Measurements from ENCODE around the gene ALDH1A1.

The ALDH1A1 gene

DNA sequence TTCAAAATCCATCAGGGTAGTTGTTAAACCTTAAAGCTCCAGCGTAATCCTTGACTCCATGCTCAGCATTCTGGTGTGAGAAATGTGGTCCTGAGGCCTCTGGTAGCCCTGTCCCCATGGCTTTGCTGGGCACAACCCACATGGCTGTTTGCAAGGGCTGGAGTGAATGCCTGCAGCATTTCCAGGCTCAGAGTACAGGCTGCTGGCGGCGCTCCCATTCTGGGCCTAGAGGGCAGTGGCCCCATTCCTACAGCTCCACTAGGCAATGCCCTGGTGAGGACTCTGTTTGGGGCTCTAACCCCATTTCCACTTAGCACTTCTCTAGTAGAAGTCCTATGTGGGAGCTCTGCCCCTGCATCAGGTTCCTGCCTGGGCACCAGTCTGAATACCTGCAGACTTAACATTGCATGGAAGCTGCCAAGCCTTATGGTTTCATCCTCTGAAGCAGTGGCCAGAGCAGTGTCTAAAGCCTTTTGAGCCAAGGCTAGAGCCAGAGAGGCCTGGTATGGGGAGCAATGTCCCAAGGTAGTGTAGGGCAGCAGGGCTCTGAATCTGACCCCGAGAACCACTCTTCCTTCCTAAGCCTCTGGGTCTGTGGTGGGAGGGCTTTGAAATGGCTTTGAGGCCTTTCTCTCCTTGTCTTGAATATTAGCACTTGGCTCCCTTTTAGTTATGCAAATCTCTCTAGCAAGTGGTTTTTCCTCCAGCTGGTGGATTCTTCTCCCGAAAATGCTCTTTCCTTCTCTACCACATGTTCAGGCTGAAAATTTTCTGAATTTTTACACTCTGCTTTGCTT is 5.8 kb upstream of the ALDH1A1 start:
- TF ChIP-seq, protein P1, sequence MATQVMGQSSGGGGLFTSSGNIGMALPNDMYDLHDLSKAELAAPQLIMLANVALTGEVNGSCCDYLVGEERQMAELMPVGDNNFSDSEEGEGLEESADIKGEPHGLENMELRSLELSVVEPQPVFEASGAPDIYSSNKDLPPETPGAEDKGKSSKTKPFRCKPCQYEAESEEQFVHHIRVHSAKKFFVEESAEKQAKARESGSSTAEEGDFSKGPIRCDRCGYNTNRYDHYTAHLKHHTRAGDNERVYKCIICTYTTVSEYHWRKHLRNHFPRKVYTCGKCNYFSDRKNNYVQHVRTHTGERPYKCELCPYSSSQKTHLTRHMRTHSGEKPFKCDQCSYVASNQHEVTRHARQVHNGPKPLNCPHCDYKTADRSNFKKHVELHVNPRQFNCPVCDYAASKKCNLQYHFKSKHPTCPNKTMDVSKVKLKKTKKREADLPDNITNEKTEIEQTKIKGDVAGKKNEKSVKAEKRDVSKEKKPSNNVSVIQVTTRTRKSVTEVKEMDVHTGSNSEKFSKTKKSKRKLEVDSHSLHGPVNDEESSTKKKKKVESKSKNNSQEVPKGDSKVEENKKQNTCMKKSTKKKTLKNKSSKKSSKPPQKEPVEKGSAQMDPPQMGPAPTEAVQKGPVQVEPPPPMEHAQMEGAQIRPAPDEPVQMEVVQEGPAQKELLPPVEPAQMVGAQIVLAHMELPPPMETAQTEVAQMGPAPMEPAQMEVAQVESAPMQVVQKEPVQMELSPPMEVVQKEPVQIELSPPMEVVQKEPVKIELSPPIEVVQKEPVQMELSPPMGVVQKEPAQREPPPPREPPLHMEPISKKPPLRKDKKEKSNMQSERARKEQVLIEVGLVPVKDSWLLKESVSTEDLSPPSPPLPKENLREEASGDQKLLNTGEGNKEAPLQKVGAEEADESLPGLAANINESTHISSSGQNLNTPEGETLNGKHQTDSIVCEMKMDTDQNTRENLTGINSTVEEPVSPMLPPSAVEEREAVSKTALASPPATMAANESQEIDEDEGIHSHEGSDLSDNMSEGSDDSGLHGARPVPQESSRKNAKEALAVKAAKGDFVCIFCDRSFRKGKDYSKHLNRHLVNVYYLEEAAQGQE (IDR thresholded peaks at IDR 0.05; ENCODE audit: insufficient read depth in 1 of 2, low read depth in 2 of 2, low read length in 2 of 2): no peak
- no peak for TF ChIP-seq FOXP2 (optimal IDR thresholded peaks at IDR 0.05; ENCODE audit: borderline replicate concordance, extremely low read depth, extremely low read length, insufficient read depth)
- TF ChIP-seq TAF1 (IDR thresholded peaks at IDR 0.05; ENCODE audit: borderline replicate concordance, insufficient read depth, low read length): no peak
- TF ChIP-seq POLR2AphosphoS5 (IDR thresholded peaks at IDR 0.05; ENCODE audit: low read depth, low read length): no peak
- no peak for TF ChIP-seq SIN3A (IDR thresholded peaks at IDR 0.05; ENCODE audit: borderline replicate concordance, insufficient read depth, low read length)

DNA sequence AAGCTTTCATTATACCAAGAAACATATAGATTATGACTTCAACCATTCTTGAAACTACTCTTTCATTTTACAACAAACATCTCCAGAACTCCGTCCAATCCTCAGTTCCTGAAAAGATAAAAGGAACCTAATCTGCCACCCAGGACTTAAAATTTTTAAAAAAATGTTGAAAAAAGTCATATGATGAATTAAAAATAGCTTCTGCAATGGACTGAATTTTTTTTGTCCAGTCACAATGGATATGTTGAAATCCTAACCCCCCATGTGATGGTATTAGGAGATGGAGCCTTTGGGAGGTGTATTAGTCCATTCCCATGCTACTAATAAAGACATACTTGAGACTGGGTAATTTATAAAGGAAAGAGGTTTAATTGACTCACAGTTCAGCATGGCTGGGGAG is 2.7 kb upstream of the ALDH1A1 start:
- TF ChIP-seq FOXP2 (optimal IDR thresholded peaks at IDR 0.05; ENCODE audit: borderline replicate concordance, extremely low read depth, extremely low read length, insufficient read depth): no peak
- no peak for TF ChIP-seq POLR2AphosphoS5 (IDR thresholded peaks at IDR 0.05; ENCODE audit: low read depth, low read length)
- no peak for TF ChIP-seq SIN3A (IDR thresholded peaks at IDR 0.05; ENCODE audit: borderline replicate concordance, insufficient read depth, low read length)
- TF ChIP-seq, protein P1 (IDR thresholded peaks at IDR 0.05; ENCODE audit: insufficient read depth in 1 of 2, low read depth in 2 of 2, low read length in 2 of 2): no peak
- no peak for TF ChIP-seq TAF1 (IDR thresholded peaks at IDR 0.05; ENCODE audit: borderline replicate concordance, insufficient read depth, low read length)

DNA sequence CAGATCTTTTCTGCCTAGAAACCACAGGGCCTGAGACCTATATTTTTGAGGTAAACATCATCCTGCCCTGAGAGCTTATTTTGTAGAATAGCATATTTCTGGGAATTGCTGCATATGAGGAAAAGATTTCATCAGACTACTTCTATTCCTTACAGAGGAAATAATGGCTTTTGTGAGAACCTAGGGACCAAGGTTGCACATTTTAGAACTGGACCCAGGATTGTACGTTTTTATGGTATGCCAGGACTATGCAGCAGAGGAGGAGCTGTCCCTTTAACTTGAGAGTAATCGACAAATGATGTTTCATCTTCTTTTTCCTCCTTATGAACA is 2.2 kb upstream of the ALDH1A1 start:
- TF ChIP-seq TAF1 (IDR thresholded peaks at IDR 0.05; ENCODE audit: borderline replicate concordance, insufficient read depth, low read length) (no peak), FOXP2 (optimal IDR thresholded peaks at IDR 0.05; ENCODE audit: borderline replicate concordance, extremely low read depth, extremely low read length, insufficient read depth) (no peak), SIN3A (IDR thresholded peaks at IDR 0.05; ENCODE audit: borderline replicate concordance, insufficient read depth, low read length) (no peak), POLR2AphosphoS5 (IDR thresholded peaks at IDR 0.05; ENCODE audit: low read depth, low read length) (no peak)
- TF ChIP-seq, protein P1 (IDR thresholded peaks at IDR 0.05; ENCODE audit: insufficient read depth in 1 of 2, low read depth in 2 of 2, low read length in 2 of 2): no peak

DNA sequence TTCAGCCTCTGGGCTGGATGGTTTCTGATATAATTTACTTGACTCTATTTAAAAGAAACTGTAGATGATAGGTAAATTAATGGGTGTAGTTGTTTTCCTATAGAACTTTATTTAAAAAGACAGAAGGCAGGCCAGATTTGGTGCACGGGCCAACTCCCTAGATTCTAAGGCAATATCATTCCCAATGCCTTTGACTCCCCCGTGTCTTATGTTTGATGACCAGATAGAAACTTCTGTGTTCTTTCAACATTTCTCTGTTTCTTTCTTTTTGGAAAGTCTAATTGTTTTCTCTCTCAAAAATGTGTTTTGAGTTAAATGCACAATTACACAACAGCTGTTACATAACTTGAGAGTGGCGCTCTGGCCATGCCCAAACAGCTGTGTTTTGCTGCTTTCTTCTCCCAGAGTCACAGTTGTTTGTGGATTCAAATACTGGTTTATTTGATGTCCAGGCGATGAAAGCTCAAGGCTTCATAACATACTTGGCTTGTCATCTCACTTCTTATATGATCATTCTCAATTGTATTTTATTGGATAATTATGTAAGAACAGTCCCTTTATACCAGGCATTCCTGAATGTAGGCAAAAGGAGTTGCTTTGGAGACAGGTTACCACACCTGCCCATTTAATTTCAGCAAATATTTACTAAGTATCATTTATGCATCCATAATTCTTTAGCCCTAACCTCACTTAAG is 1.7 kb upstream of the ALDH1A1 start:
- TF ChIP-seq FOXP2 (optimal IDR thresholded peaks at IDR 0.05; ENCODE audit: borderline replicate concordance, extremely low read depth, extremely low read length, insufficient read depth) (no peak), POLR2AphosphoS5 (IDR thresholded peaks at IDR 0.05; ENCODE audit: low read depth, low read length) (no peak), TAF1 (IDR thresholded peaks at IDR 0.05; ENCODE audit: borderline replicate concordance, insufficient read depth, low read length) (no peak)
- TF ChIP-seq, protein P1 (IDR thresholded peaks at IDR 0.05; ENCODE audit: insufficient read depth in 1 of 2, low read depth in 2 of 2, low read length in 2 of 2): no peak
